ENCODE data around the gene ACAP3.

- TF ChIP-seq POLR2A (IDR thresholded peaks at IDR 0.05; ENCODE audit: low read depth, low read length) (no peak), POLR2AphosphoS5 (IDR thresholded peaks at IDR 0.05; ENCODE audit: low read depth, low read length) (no peak)
Measured at GRCh38 chr1:1293263-1294249, 14.2 kb downstream of the ACAP3 start.
